GM19193 (cell line): Measurements from ENCODE around the gene DOK3.

Source experiments
- POLR2A ChIP-seq: IDR thresholded peaks from 4 replicates; pipeline ENCODE4 v1.6.1; 2011; ENCODE audit not compliant: insufficient read depth, insufficient read length; ENCODE audit errors: extremely low read depth

Gene DOK3

GRCh38 chr5:177542816-177543465 lies 33.3 kb upstream of the DOK3 start:
- TF ChIP-seq POLR2A, result no peak

- no peak for TF ChIP-seq POLR2A
These were observed 30.8 kb upstream of the DOK3 start for GRCh38 chr5:177540438-177540837.

- TF ChIP-seq POLR2A, result no peak
These were observed 29.8 kb upstream of the DOK3 start for GRCh38 chr5:177539411-177539810.

GRCh38 chr5:177538876-177539275 lies 29.2 kb upstream of the DOK3 start:
- TF ChIP-seq POLR2A, result no peak

GRCh38 chr5:177537389-177538361 lies 28.0 kb upstream of the DOK3 start:
- TF ChIP-seq POLR2A, result no peak

- TF ChIP-seq POLR2A, result no peak
These were observed 26.8 kb upstream of the DOK3 start for GRCh38 chr5:177536386-177536785.

- no peak for TF ChIP-seq POLR2A
These were observed 25.5 kb upstream of the DOK3 start for GRCh38 chr5:177535125-177535524.

- TF ChIP-seq POLR2A, result no peak
These were observed 21.7 kb upstream of the DOK3 start for GRCh38 chr5:177531209-177531940.

- TF ChIP-seq POLR2A, result no peak
These were observed 21.0 kb upstream of the DOK3 start for GRCh38 chr5:177530638-177531037.

GRCh38 chr5:177529247-177530203 lies 19.9 kb upstream of the DOK3 start:
- TF ChIP-seq POLR2A, result no peak

- TF ChIP-seq POLR2A, result no peak
These were observed 19.0 kb upstream of the DOK3 start for GRCh38 chr5:177528631-177529030.

- no peak for TF ChIP-seq POLR2A
These were observed 18.0 kb upstream of the DOK3 start for GRCh38 chr5:177527595-177527994.

- no peak for TF ChIP-seq POLR2A
These were observed 17.2 kb upstream of the DOK3 start for GRCh38 chr5:177526791-177527190.

GRCh38 chr5:177526191-177526590 lies 16.6 kb upstream of the DOK3 start:
- TF ChIP-seq POLR2A, result no peak
